K562 (cell line): Measurements from ENCODE around the gene TGFBR2. TPM values are rescaled to one million over a fixed set of nuclear protein-coding genes. Genes with fewer than 3 reads are reported as not detected.

Source experiments
- ERF ChIP-seq: fragments of 450-650 bp; formaldehyde crosslinking; IDR thresholded peaks from 2 replicates; pipeline ENCODE4 v1.4.0; 2020; ENCODE audit warnings: mild to moderate bottlenecking, mixed read lengths
- MYNN ChIP-seq, 2 experiments: sonication (generic); formaldehyde crosslinking in 1 of 2; IDR thresholded peaks; 2 replicates each; pipeline versions ENCODE4 v1.5.0 to v1.6.1; 2016 to 2020; ENCODE audit warnings: antibody characterized with exemption in 1 of 2, missing genetic modification reagents in 1 of 2
- PTTG1 ChIP-seq: fragments of 450-650 bp; IDR thresholded peaks from 2 replicates; pipeline ENCODE4 v1.6.1; 2016; ENCODE audit warnings: low read depth, mild to moderate bottlenecking, missing genetic modification characterization, missing compliant biosample characterization
- polyA plus RNA-seq, 8 experiments: library from polyadenylated mRNA; depleted of rRNA in 4 of 8; stranded (reverse) in 5 of 8; unstranded in 3 of 8; fragments of >200 nt; fragmentation: Nextera tagmentation in 2 of 8; fragmentation: Illumina TruSeq in 1 of 8; extraction: Ambion mirVana in 2 of 8; extraction: Trizol in 1 of 8; gene quantifications; 2 replicates each; pipeline versions ENCODE4 v1.2.1 to v1.2.3, GENCODE V29; 2011 to 2014; ENCODE audit warnings: inconsistent platforms in 1 of 8, missing spikeins in 1 of 8
- total RNA-seq, 7 experiments: library from RNA; depleted of rRNA in 6 of 7; stranded (reverse); fragments of >200 nt in 6 of 7; fragmentation: Illumina TruSeq in 2 of 7; extraction: Trizol in 2 of 7; gene quantifications; 2 replicates each; pipeline versions ENCODE4 v1.2.1 to v1.2.3, GENCODE V29; 2011 to 2021; ENCODE audit warnings: low replicate concordance in 1 of 7
- TF ChIP-seq, protein P1 (sequence below): fragments of 200-400 bp; formaldehyde crosslinking; IDR thresholded peaks from 2 replicates; pipeline ENCODE4 v1.6.1; 2017; ENCODE audit warnings: mild to moderate bottlenecking, low read depth, low read length, moderate library complexity
- TF ChIP-seq, protein P2 (sequence below), 2 experiments: fragments of 450-650 bp in 1 of 2; sonication (generic) in 1 of 2; formaldehyde crosslinking in 1 of 2; IDR thresholded peaks; 2 replicates each; pipeline versions ENCODE4 v1.7.1 to v1.9.0; 2016 to 2022; ENCODE audit warnings: inconsistent platforms in 1 of 2, mild to moderate bottlenecking in 1 of 2, missing genetic modification reagents in 1 of 2
- TF ChIP-seq, protein P3 (sequence below): sonication (generic); formaldehyde crosslinking; IDR thresholded peaks from 2 replicates; pipeline ENCODE4 v1.8.1; 2022; ENCODE audit warnings: missing genetic modification reagents

The TGFBR2 gene
- total and polyA plus RNA-seq, 9 of the 15 experiments (the other 6 are each of a cell fraction or from before 2014, with no cell fraction given), result 0.11 to 0.84 (median 0.24) TPM

DNA sequence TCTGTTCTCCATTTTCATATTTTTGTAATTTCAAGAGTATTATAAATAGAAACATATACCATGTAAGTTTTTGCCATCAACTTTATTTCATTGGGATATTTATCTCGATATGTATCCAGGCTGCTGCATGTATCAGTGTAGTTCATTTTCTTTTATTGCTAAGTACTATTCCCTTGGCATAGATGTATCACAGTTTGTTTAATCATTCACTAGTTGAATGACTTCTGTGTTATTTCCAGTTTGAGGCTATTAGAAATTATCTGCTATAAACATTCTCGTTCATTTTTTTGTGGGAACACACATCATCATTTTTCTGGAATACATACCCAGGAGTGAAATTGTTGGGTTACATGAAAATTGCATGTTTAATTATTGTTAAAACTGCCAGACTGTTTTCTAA lies 18.5 kb upstream of the TGFBR2 start (continued):
- no peak for TF ChIP-seq MYNN (IDR thresholded peaks at IDR 0.05)
- no peak for TF ChIP-seq MYNN (CRISPR knock-in tag; IDR thresholded peaks at IDR 0.05)
- TF ChIP-seq ERF (CRISPR knock-in tag), result no peak
- TF ChIP-seq PTTG1, result no peak
- TF ChIP-seq, protein P1, sequence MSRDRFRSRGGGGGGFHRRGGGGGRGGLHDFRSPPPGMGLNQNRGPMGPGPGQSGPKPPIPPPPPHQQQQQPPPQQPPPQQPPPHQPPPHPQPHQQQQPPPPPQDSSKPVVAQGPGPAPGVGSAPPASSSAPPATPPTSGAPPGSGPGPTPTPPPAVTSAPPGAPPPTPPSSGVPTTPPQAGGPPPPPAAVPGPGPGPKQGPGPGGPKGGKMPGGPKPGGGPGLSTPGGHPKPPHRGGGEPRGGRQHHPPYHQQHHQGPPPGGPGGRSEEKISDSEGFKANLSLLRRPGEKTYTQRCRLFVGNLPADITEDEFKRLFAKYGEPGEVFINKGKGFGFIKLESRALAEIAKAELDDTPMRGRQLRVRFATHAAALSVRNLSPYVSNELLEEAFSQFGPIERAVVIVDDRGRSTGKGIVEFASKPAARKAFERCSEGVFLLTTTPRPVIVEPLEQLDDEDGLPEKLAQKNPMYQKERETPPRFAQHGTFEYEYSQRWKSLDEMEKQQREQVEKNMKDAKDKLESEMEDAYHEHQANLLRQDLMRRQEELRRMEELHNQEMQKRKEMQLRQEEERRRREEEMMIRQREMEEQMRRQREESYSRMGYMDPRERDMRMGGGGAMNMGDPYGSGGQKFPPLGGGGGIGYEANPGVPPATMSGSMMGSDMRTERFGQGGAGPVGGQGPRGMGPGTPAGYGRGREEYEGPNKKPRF, result no peak
- TF ChIP-seq, protein P2, sequence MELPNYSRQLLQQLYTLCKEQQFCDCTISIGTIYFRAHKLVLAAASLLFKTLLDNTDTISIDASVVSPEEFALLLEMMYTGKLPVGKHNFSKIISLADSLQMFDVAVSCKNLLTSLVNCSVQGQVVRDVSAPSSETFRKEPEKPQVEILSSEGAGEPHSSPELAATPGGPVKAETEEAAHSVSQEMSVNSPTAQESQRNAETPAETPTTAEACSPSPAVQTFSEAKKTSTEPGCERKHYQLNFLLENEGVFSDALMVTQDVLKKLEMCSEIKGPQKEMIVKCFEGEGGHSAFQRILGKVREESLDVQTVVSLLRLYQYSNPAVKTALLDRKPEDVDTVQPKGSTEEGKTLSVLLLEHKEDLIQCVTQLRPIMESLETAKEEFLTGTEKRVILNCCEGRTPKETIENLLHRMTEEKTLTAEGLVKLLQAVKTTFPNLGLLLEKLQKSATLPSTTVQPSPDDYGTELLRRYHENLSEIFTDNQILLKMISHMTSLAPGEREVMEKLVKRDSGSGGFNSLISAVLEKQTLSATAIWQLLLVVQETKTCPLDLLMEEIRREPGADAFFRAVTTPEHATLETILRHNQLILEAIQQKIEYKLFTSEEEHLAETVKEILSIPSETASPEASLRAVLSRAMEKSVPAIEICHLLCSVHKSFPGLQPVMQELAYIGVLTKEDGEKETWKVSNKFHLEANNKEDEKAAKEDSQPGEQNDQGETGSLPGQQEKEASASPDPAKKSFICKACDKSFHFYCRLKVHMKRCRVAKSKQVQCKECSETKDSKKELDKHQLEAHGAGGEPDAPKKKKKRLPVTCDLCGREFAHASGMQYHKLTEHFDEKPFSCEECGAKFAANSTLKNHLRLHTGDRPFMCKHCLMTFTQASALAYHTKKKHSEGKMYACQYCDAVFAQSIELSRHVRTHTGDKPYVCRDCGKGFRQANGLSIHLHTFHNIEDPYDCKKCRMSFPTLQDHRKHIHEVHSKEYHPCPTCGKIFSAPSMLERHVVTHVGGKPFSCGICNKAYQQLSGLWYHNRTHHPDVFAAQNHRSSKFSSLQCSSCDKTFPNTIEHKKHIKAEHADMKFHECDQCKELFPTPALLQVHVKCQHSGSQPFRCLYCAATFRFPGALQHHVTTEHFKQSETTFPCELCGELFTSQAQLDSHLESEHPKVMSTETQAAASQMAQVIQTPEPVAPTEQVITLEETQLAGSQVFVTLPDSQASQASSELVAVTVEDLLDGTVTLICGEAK (IDR thresholded peaks at IDR 0.05), result no peak
- TF ChIP-seq, protein P2 (CRISPR knock-in tag; IDR thresholded peaks at IDR 0.05), result no peak
- TF ChIP-seq, protein P3, sequence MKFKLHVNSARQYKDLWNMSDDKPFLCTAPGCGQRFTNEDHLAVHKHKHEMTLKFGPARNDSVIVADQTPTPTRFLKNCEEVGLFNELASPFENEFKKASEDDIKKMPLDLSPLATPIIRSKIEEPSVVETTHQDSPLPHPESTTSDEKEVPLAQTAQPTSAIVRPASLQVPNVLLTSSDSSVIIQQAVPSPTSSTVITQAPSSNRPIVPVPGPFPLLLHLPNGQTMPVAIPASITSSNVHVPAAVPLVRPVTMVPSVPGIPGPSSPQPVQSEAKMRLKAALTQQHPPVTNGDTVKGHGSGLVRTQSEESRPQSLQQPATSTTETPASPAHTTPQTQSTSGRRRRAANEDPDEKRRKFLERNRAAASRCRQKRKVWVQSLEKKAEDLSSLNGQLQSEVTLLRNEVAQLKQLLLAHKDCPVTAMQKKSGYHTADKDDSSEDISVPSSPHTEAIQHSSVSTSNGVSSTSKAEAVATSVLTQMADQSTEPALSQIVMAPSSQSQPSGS, result no peak
